H9 (cell line): ENCODE measurements around the gene SLC25A18. TPM values are rescaled to one million over a fixed set of nuclear protein-coding genes. Genes with fewer than 3 reads are reported as not detected.

Experiments
- DNase-seq: peaks from one replicate; pipeline ENCODE4 v3.0.0-alpha.2; 2017
- H2AFZ ChIP-seq: one replicate; pipeline ENCODE4 v1.6.1; 2013; ENCODE audit warnings: mild to moderate bottlenecking, low read length, control low read depth, moderate library complexity
- H2AK5ac ChIP-seq: 2 replicates; pipeline ENCODE4 v1.6.1; 2013; ENCODE audit warnings: low read length, control low read depth, mixed read lengths; ENCODE audit not compliant: insufficient read length
- H2BK120ac ChIP-seq: one replicate; pipeline ENCODE4 v1.6.1; 2013; ENCODE audit warnings: low read depth, mild to moderate bottlenecking, low read length, control low read depth, inconsistent platforms; ENCODE audit not compliant: poor library complexity, severe bottlenecking
- H2BK12ac ChIP-seq: 2 replicates; pipeline ENCODE4 v1.6.1; 2013; ENCODE audit warnings: low read length, control low read depth, mixed read lengths, low read depth; ENCODE audit not compliant: insufficient read length
- H2BK15ac ChIP-seq: 2 replicates; pipeline ENCODE4 v1.6.1; 2013; ENCODE audit warnings: low read depth, low read length, control low read depth
- H2BK20ac ChIP-seq: one replicate; pipeline ENCODE4 v1.6.1; 2013; ENCODE audit warnings: low read depth, mild to moderate bottlenecking, low read length, control low read depth, inconsistent platforms; ENCODE audit not compliant: poor library complexity, severe bottlenecking
- H2BK5ac ChIP-seq: 2 replicates; pipeline ENCODE4 v1.6.1; 2013; ENCODE audit warnings: low read length, control low read depth, mixed read lengths; ENCODE audit not compliant: insufficient read length
- H3K14ac ChIP-seq: 2 replicates; pipeline ENCODE4 v1.6.1; 2013; ENCODE audit warnings: low read length, control low read depth; ENCODE audit not compliant: insufficient read depth
- H3K18ac ChIP-seq: 2 replicates; pipeline ENCODE4 v1.6.1; 2013; ENCODE audit warnings: low read depth, mild to moderate bottlenecking, mixed read lengths, low read length, control low read depth; ENCODE audit not compliant: insufficient read length
- H3K23ac ChIP-seq: 2 replicates; pipeline ENCODE4 v1.6.1; 2013; ENCODE audit warnings: low read length, control low read depth, mixed read lengths, low read depth; ENCODE audit not compliant: insufficient read length
- H3K23me2 ChIP-seq: 2 replicates; pipeline ENCODE4 v1.6.1; 2013; ENCODE audit warnings: low read depth, mild to moderate bottlenecking, mixed read lengths, low read length, control low read depth; ENCODE audit not compliant: insufficient read length, poor library complexity, severe bottlenecking
- H3K27ac ChIP-seq: 2 replicates; pipeline ENCODE4 v1.5.1; 2013; ENCODE audit warnings: low read length, control low read depth, mixed read lengths, low read depth; ENCODE audit not compliant: insufficient read length
- H3K27me3 ChIP-seq: 2 replicates; pipeline ENCODE4 v1.6.1; 2013; ENCODE audit warnings: low read length, control low read depth, inconsistent platforms; ENCODE audit not compliant: insufficient read depth
- H3K4ac ChIP-seq: 2 replicates; pipeline ENCODE4 v1.6.1; 2013; ENCODE audit warnings: low read depth, mild to moderate bottlenecking, control low read depth, inconsistent platforms, low read length, moderate library complexity
- H3K4me1 ChIP-seq: 2 replicates; pipeline ENCODE4 v1.6.1; 2013; ENCODE audit warnings: low read length, control low read depth, inconsistent platforms; ENCODE audit not compliant: insufficient read depth
- H3K4me2 ChIP-seq: 2 replicates; pipeline ENCODE4 v1.6.1; 2013; ENCODE audit warnings: low read length, control low read depth, mixed read lengths; ENCODE audit not compliant: insufficient read length, insufficient read depth
- H3K56ac ChIP-seq: 2 replicates; pipeline ENCODE4 v1.6.1; 2013; ENCODE audit warnings: low read depth, mild to moderate bottlenecking, mixed read lengths, low read length, control low read depth; ENCODE audit not compliant: insufficient read length
- H3K79me1 ChIP-seq: 2 replicates; pipeline ENCODE4 v1.6.1; 2013; ENCODE audit warnings: low read depth, mild to moderate bottlenecking, moderate library complexity, low read length, control low read depth, inconsistent platforms; ENCODE audit not compliant: insufficient read depth, poor library complexity, severe bottlenecking
- H3K79me2 ChIP-seq: 2 replicates; pipeline ENCODE4 v1.6.1; 2013; ENCODE audit warnings: low read length, control low read depth, inconsistent platforms; ENCODE audit not compliant: insufficient read depth
- H3K9ac ChIP-seq: 2 replicates; pipeline ENCODE4 v1.6.1; 2013; ENCODE audit warnings: low read length, control low read depth, mixed read lengths; ENCODE audit not compliant: insufficient read length; ENCODE audit errors: extremely low read depth
- H3K9me3 ChIP-seq: one replicate; pipeline ENCODE4 v1.6.1; 2013; ENCODE audit warnings: low read depth, low read length, inconsistent platforms; ENCODE audit not compliant: control insufficient read depth
- H3T11ph ChIP-seq: one replicate; pipeline ENCODE4 v1.6.1; 2013; ENCODE audit warnings: mild to moderate bottlenecking, low read length, control low read depth, inconsistent platforms
- H4K20me1 ChIP-seq: one replicate; pipeline ENCODE4 v1.6.1; 2013; ENCODE audit not compliant: control insufficient read depth, insufficient read length, insufficient read depth
- H4K5ac ChIP-seq: 2 replicates; pipeline ENCODE4 v1.6.1; 2013; ENCODE audit warnings: low read depth, mild to moderate bottlenecking, mixed read lengths, low read length, control low read depth; ENCODE audit not compliant: insufficient read length
- H4K8ac ChIP-seq: replicated peaks from 2 replicates; pipeline ENCODE4 v1.6.1; 2013; ENCODE audit warnings: low read length, control low read depth, mixed read lengths, low read depth; ENCODE audit not compliant: insufficient read length
- H4K91ac ChIP-seq: 2 replicates; pipeline ENCODE4 v1.6.1; 2013; ENCODE audit warnings: low read depth, mild to moderate bottlenecking, moderate library complexity, mixed read lengths, low read length, control low read depth; ENCODE audit not compliant: insufficient read length
- H3K27ac Mint-ChIP-seq, 3 experiments: 2 replicates in 2 of 3; 3 replicates in 1 of 3; pipeline ENCODE4 v1.8.0; 2020 to 2021; ENCODE audit warnings: mixed read lengths in 3 of 3, mild to moderate bottlenecking in 1 of 3, moderate library complexity in 1 of 3
- H3K27me3 Mint-ChIP-seq: 2 replicates; pipeline ENCODE4 v1.8.0; 2021; ENCODE audit warnings: low read depth, mild to moderate bottlenecking, moderate library complexity, mixed read lengths
- H3K36me3 Mint-ChIP-seq, 3 experiments: 2 replicates in 2 of 3; 3 replicates in 1 of 3; pipeline ENCODE4 v1.8.0; 2020 to 2021; ENCODE audit warnings: low read depth in 3 of 3, mixed read lengths in 3 of 3; ENCODE audit not compliant: insufficient read depth in 1 of 3
- H3K4me1 Mint-ChIP-seq, 2 experiments: 2 replicates each; pipeline ENCODE4 v1.8.0; 2020; ENCODE audit warnings: mixed read lengths in 2 of 2
- H3K4me3 Mint-ChIP-seq, 2 experiments: 2 replicates in 1 of 2; 3 replicates in 1 of 2; pipeline ENCODE4 v1.8.0; 2020 to 2021; ENCODE audit warnings: mild to moderate bottlenecking in 2 of 2, mixed read lengths in 2 of 2, moderate library complexity in 1 of 2
- H3K9me3 Mint-ChIP-seq, 2 experiments: 2 replicates in 1 of 2; 3 replicates in 1 of 2; pipeline ENCODE4 v1.8.0; 2020; ENCODE audit warnings: mild to moderate bottlenecking in 2 of 2, mixed read lengths in 2 of 2, moderate library complexity in 1 of 2
- CTCF ChIP-seq: fragments of 200-600 bp; sonication (generic); conservative IDR thresholded peaks from 3 replicates; pipeline ENCODE4 v1.8.0; 2021; ENCODE audit warnings: antibody characterized with exemption, mild to moderate bottlenecking
- WGBS: extraction: QIAGEN DNeasy Blood & Tissue Kit; methylation state at CpG from one replicate; pipeline ENCODE4 v1.1.7; 2013; ENCODE audit warnings: missing lambda C conversion rate, low lambda C conversion rate, mixed read lengths; ENCODE audit not compliant: insufficient read length; ENCODE audit errors: extremely low coverage; 5-methylcytosine and 5-hydroxymethylcytosine counted together
- total RNA-seq: library from RNA; stranded (reverse); gene quantifications from 2 replicates; pipeline ENCODE4 v1.2.1, GENCODE V29; 2021

The SLC25A18 gene
- total RNA-seq, 1 experiment from 2014 or later, result 2.3 TPM

- Histone ChIP-seq H3K27me3 (no peaks in the 10 kb centered on the region), H2BK12ac (no peak overlapping the region), H3K79me1 (no peaks in the 10 kb centered on the region), H2BK5ac (no peak overlapping the region), H3K18ac (no peak overlapping the region), H3K23me2 (no peaks in the 10 kb centered on the region), H4K5ac (no peak overlapping the region), H3K14ac (no peak overlapping the region), H2AK5ac (no peak overlapping the region), H2BK120ac (no peak overlapping the region), H4K20me1 (no peaks in the 10 kb centered on the region), H3K4ac (no peak overlapping the region), H2BK20ac (no peak overlapping the region), H3K9me3 (no peaks in the 10 kb centered on the region), H3K27ac (no peak overlapping the region), H3K56ac (no peak overlapping the region), H4K91ac (no peak overlapping the region), H3K4me2 (no peak overlapping the region), H3K9ac (no peak overlapping the region), H2AFZ (no peak overlapping the region), H3K79me2 (no peaks in the 10 kb centered on the region), H4K8ac (no peak overlapping the region), H3T11ph (no peak overlapping the region), H3K23ac (no peak overlapping the region), H3K4me1 (peaks cover 3% of the 10 kb centered on the region; the same call in 1 of the 2 replicates), H2BK15ac (no peak overlapping the region)
- no peak for TF ChIP-seq CTCF
- no peak overlapping the region; a peak in 1 of 5 replicates for H3K4me3 Mint-ChIP-seq
- H3K27me3 Mint-ChIP-seq, result no peaks in the 10 kb centered on the region; the same call in 1 of the 2 replicates
- H3K36me3 Mint-ChIP-seq, result peaks cover 57 to 93% (median 76%) of the 10 kb centered on the region in 3 experiments; a peak in 6 of 7 replicates
- H3K4me1 Mint-ChIP-seq, result peaks cover 9 to 10% of the 10 kb centered on the region in 2 experiments
- no CpG with 5 or more reads among the region's 7 CpGs for WGBS
- DNase-seq, result no peak
- H3K9me3 Mint-ChIP-seq, result no peaks in the 10 kb centered on the region
- H3K27ac Mint-ChIP-seq, result no peak overlapping the region; a peak in 3 of 7 replicates
Observed at GRCh38 chr22:17541476-17541875, 21.8 kb upstream of the SLC25A18 start.
